Right hindlimb (tissue), 1 donor: Measurements from ENCODE around the gene HNRNPUL1.
"Not testable (repeated sequence)": the region's sequence is repeated elsewhere in the genome, so short reads cannot be mapped to it uniquely, and the experiment has no call there.

Experiments
- DNase-seq: peaks from one replicate; pipeline ENCODE4 v3.0.0-alpha.2; 2018

HNRNPUL1 gene

GRCh38 chr19:41278478-41278877, 14.3 kb downstream of the HNRNPUL1 start:
- DNase-seq: no peak

GRCh38 chr19:41288673-41289530, 24.7 kb downstream of the HNRNPUL1 start:
- DNase-seq: no peak

GRCh38 chr19:41289814-41290213, 25.6 kb downstream of the HNRNPUL1 start:
- DNase-seq: not testable (repeated sequence)

GRCh38 chr19:41294393-41294792, 30.2 kb downstream of the HNRNPUL1 start:
- DNase-seq: no peak

GRCh38 chr19:41295499-41295898, 31.3 kb downstream of the HNRNPUL1 start:
- no peak for DNase-seq

GRCh38 chr19:41296433-41296871, 32.3 kb downstream of the HNRNPUL1 start:
- DNase-seq: no peak

- no peak for DNase-seq
Observed at GRCh38 chr19:41297628-41298347, 33.6 kb downstream of the HNRNPUL1 start.

GRCh38 chr19:41298348-41298964, 34.3 kb downstream of the HNRNPUL1 start:
- peak; percentile 94 for DNase-seq

GRCh38 chr19:41299046-41299754, 35.0 kb downstream of the HNRNPUL1 start:
- DNase-seq: peak; percentile 34

GRCh38 chr19:41299755-41300089, 35.5 kb downstream of the HNRNPUL1 start:
- peak; percentile 67 for DNase-seq

- DNase-seq: no peak
Observed at GRCh38 chr19:41300555-41300954, 36.4 kb downstream of the HNRNPUL1 start.

GRCh38 chr19:41302624-41303351, 38.6 kb downstream of the HNRNPUL1 start:
- DNase-seq: no peak

- no peak for DNase-seq
Observed at GRCh38 chr19:41303954-41304353, 39.8 kb downstream of the HNRNPUL1 start.

GRCh38 chr19:41304706-41305483, 40.7 kb downstream of the HNRNPUL1 start:
- no peak for DNase-seq

- no peak for DNase-seq
Observed at GRCh38 chr19:41305927-41306793, 42.0 kb downstream of the HNRNPUL1 start.

GRCh38 chr19:41307090-41307875, 43.1 kb downstream of the HNRNPUL1 start:
- no peak for DNase-seq

GRCh38 chr19:41307954-41308449, 43.8 kb downstream of the HNRNPUL1 start:
- peak; percentile 60 for DNase-seq

- peak; percentile 92 for DNase-seq
Observed at GRCh38 chr19:41308450-41309179, 44.4 kb downstream of the HNRNPUL1 start.
